Neural progenitor cell (in vitro differentiated cells): ENCODE data around the gene SLC6A3. TPM values are rescaled to one million over a fixed set of nuclear protein-coding genes. Genes with fewer than 3 reads are reported as not detected.
A peak's percentile ranks its signal among the peaks of the same experiment; 100 is the strongest.

Experiments
- DNase-seq: peaks from one replicate; pipeline ENCODE4 v3.0.0-alpha.2; 2016; ENCODE audit warnings: low spot score
- H2AFZ ChIP-seq: fragments of 200-600 bp; sonication (generic); replicated peaks from 2 replicates; pipeline ENCODE4 v1.6.1; 2016; ENCODE audit warnings: antibody characterized with exemption
- H3F3A ChIP-seq: fragments of 200-600 bp; sonication (generic); 2 replicates; pipeline ENCODE4 v1.6.1; 2016; ENCODE audit warnings: antibody characterized with exemption, low read depth
- H3K27ac ChIP-seq: fragments of 200-600 bp; sonication (generic); 2 replicates; pipeline ENCODE4 v1.5.1; 2016; ENCODE audit warnings: mild to moderate bottlenecking
- H3K27me3 ChIP-seq: fragments of 200-600 bp; sonication (generic); 2 replicates; pipeline ENCODE4 v1.6.1; 2016; ENCODE audit warnings: mild to moderate bottlenecking, moderate library complexity
- H3K36me3 ChIP-seq: fragments of 200-600 bp; sonication (generic); 2 replicates; pipeline ENCODE4 v1.5.1; 2016
- H3K4me1 ChIP-seq: fragments of 200-600 bp; sonication (generic); 2 replicates; pipeline ENCODE4 v1.6.1; 2016; ENCODE audit warnings: mixed run types
- H3K4me2 ChIP-seq: fragments of 200-600 bp; sonication (generic); 2 replicates; pipeline ENCODE4 v1.6.1; 2016
- H3K4me3 ChIP-seq: fragments of 200-600 bp; sonication (generic); 2 replicates; pipeline ENCODE4 v1.5.1; 2016
- H3K79me2 ChIP-seq: fragments of 200-600 bp; sonication (generic); 2 replicates; pipeline ENCODE4 v1.6.1; 2016; ENCODE audit warnings: low read depth
- H3K9ac ChIP-seq: fragments of 200-600 bp; sonication (generic); 2 replicates; pipeline ENCODE4 v1.6.1; 2016
- H3K9me3 ChIP-seq: fragments of 200-600 bp; sonication (generic); 2 replicates; pipeline ENCODE4 v1.5.1; 2016; ENCODE audit warnings: low read depth
- H4K20me1 ChIP-seq: fragments of 200-600 bp; sonication (generic); 2 replicates; pipeline ENCODE4 v1.6.1; 2016; ENCODE audit warnings: low read depth
- H3K27ac Mint-ChIP-seq: 3 replicates; pipeline ENCODE4 v1.8.0; 2021; ENCODE audit warnings: mixed read lengths
- H3K27me3 Mint-ChIP-seq: 2 replicates; pipeline ENCODE4 v1.8.0; 2022; ENCODE audit warnings: low read depth, mild to moderate bottlenecking, inconsistent platforms, moderate library complexity, mixed read lengths; ENCODE audit not compliant: insufficient read depth
- H3K36me3 Mint-ChIP-seq: 3 replicates; pipeline ENCODE4 v1.8.0; 2021; ENCODE audit warnings: mixed read lengths
- H3K4me1 Mint-ChIP-seq: 3 replicates; pipeline ENCODE4 v1.8.0; 2021; ENCODE audit warnings: mixed read lengths
- H3K4me3 Mint-ChIP-seq: 3 replicates; pipeline ENCODE4 v1.8.0; 2021; ENCODE audit warnings: mild to moderate bottlenecking, moderate library complexity, mixed read lengths
- H3K9me3 Mint-ChIP-seq: 3 replicates; pipeline ENCODE4 v1.8.0; 2020; ENCODE audit warnings: mixed read lengths
- CTCF ChIP-seq: fragments of 200-600 bp; sonication (generic); IDR thresholded peaks from 2 replicates; pipeline ENCODE4 v1.5.1; 2017; ENCODE audit warnings: antibody characterized with exemption, mild to moderate bottlenecking
- EZH2 ChIP-seq: fragments of 200-600 bp; sonication (generic); IDR thresholded peaks from 2 replicates; pipeline ENCODE4 v1.6.1; 2017; ENCODE audit warnings: antibody characterized with exemption, mild to moderate bottlenecking, moderate library complexity
- EZH2phosphoT487 ChIP-seq: fragments of 200-600 bp; sonication (generic); IDR thresholded peaks from 2 replicates; pipeline ENCODE4 v1.6.1; 2017; ENCODE audit warnings: antibody characterized with exemption
- total RNA-seq: library from RNA; depleted of rRNA; stranded (reverse); fragments of >200 nt; gene quantifications from 2 replicates; pipeline ENCODE4 v1.2.3, GENCODE V29; 2015; ENCODE audit warnings: low replicate concordance

The SLC6A3 gene
- total RNA-seq, 1 donor from 2014 or later: 0.32 TPM

GRCh38 chr5:1390861-1391600 is 54.2 kb downstream of the SLC6A3 start:
- no peak for TF ChIP-seq CTCF
- no peak for TF ChIP-seq EZH2phosphoT487
- TF ChIP-seq EZH2: no peak
- Mint-ChIP-seq H3K27me3 (peaks cover 32% of the 10 kb centered on the region), H3K36me3 (no peaks in the 10 kb centered on the region), H3K4me1 (peaks cover 7% of the 10 kb centered on the region), H3K4me3 (no peak overlapping the region), H3K27ac (no peak overlapping the region), H3K9me3 (peaks cover 3% of the 10 kb centered on the region)
- Histone ChIP-seq H3K27ac (no peak overlapping the region), H3K4me2 (no peak overlapping the region), H3K79me2 (no peaks in the 10 kb centered on the region), H3F3A (no peaks in the 10 kb centered on the region), H3K36me3 (no peaks in the 10 kb centered on the region), H2AFZ (no peak overlapping the region), H3K4me1 (no peaks in the 10 kb centered on the region), H3K27me3 (peaks cover 75% of the 10 kb centered on the region), H4K20me1 (no peaks in the 10 kb centered on the region), H3K9me3 (no peaks in the 10 kb centered on the region), H3K9ac (no peak overlapping the region), H3K4me3 (no peak overlapping the region)
- DNase-seq: no peak

GRCh38 chr5:1390333-1390732 is 54.9 kb downstream of the SLC6A3 start:
- no peaks in the 10 kb centered on the region for H3F3A ChIP-seq

GRCh38 chr5:1388383-1388967 is 56.8 kb downstream of the SLC6A3 start:
- H3K4me3 ChIP-seq: no peak overlapping the region
- DNase-seq: no peak
- Mint-ChIP-seq H3K4me1 (peaks cover 10% of the 10 kb centered on the region), H3K27ac (no peak overlapping the region), H3K4me3 (peak overlapping the region; percentile 19), H3K27me3 (peaks cover 44% of the 10 kb centered on the region), H3K9me3 (peaks cover 3% of the 10 kb centered on the region), H3K36me3 (no peaks in the 10 kb centered on the region)
- no peak overlapping the region for H3K9ac ChIP-seq
- peaks cover 4% of the 10 kb centered on the region for H3K4me1 ChIP-seq
- H3K27me3 ChIP-seq: peaks cover 84% of the 10 kb centered on the region
- H3K9me3 ChIP-seq: no peaks in the 10 kb centered on the region
- no peak overlapping the region for H2AFZ ChIP-seq
- no peak for TF ChIP-seq EZH2
- TF ChIP-seq EZH2phosphoT487: no peak
- TF ChIP-seq CTCF: no peak
- no peaks in the 10 kb centered on the region for H3K36me3 ChIP-seq
- no peak overlapping the region for H3K27ac ChIP-seq
- no peak overlapping the region for H3K4me2 ChIP-seq
- H3F3A ChIP-seq: no peaks in the 10 kb centered on the region
- H4K20me1 ChIP-seq: no peaks in the 10 kb centered on the region
- H3K79me2 ChIP-seq: no peaks in the 10 kb centered on the region

More at GRCh38 chr5:1390333-1390732, 54.9 kb downstream of the SLC6A3 start:
- Histone ChIP-seq H3K4me3 (no peak overlapping the region), H3K4me1 (peaks cover 3% of the 10 kb centered on the region), H3K9ac (no peak overlapping the region), H3K36me3 (no peaks in the 10 kb centered on the region), H3K27me3 (peaks cover 76% of the 10 kb centered on the region), H2AFZ (no peak overlapping the region), H4K20me1 (no peaks in the 10 kb centered on the region), H3K4me2 (no peak overlapping the region), H3K27ac (no peak overlapping the region), H3K9me3 (no peaks in the 10 kb centered on the region), H3K79me2 (no peaks in the 10 kb centered on the region)
- Mint-ChIP-seq H3K27me3 (peaks cover 35% of the 10 kb centered on the region), H3K4me3 (no peak overlapping the region), H3K36me3 (no peaks in the 10 kb centered on the region), H3K9me3 (peaks cover 3% of the 10 kb centered on the region), H3K27ac (no peak overlapping the region), H3K4me1 (peaks cover 11% of the 10 kb centered on the region)
- TF ChIP-seq EZH2phosphoT487: no peak
- TF ChIP-seq CTCF: no peak
- TF ChIP-seq EZH2: no peak
- no peak for DNase-seq
